ENCODE data around the gene FBN3.
A peak's percentile ranks its signal among the peaks of the same experiment; 100 is the strongest.
"Not testable (repeated sequence)": the region's sequence is repeated elsewhere in the genome, so short reads cannot be mapped to it uniquely, and the experiment has no call there.

The FBN3 gene

DNA sequence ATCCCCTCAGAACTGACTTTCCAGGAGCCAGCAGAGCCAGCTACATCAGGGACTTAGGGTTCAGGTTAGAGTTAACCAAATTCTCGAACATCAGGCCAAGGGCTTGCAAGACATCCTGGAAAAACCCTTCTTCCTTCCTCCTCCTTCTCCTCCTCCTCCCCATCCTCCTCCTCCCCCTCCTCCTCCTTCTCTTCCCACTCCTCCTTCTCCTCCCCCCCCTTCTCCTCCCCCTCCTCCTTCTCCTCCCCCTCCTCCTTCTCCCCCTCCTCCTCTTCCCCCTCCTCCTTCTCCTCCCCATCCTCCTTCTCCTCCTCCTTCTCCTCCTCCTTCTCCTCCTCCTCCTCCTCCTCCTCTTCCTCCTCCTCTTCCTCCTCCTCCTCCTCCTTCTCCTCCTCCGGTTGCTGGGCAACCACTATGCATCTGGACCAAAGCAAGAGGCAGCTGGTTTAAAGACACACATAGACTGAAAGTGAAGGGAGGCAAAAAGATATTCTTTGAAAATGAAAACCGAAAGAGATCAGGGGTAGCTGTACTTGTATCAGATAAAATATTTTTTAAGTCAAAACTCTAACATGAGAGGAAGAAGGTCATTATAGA, 102.7 kb downstream of the FBN3 start:
- DNase-seq = no peak

DNA sequence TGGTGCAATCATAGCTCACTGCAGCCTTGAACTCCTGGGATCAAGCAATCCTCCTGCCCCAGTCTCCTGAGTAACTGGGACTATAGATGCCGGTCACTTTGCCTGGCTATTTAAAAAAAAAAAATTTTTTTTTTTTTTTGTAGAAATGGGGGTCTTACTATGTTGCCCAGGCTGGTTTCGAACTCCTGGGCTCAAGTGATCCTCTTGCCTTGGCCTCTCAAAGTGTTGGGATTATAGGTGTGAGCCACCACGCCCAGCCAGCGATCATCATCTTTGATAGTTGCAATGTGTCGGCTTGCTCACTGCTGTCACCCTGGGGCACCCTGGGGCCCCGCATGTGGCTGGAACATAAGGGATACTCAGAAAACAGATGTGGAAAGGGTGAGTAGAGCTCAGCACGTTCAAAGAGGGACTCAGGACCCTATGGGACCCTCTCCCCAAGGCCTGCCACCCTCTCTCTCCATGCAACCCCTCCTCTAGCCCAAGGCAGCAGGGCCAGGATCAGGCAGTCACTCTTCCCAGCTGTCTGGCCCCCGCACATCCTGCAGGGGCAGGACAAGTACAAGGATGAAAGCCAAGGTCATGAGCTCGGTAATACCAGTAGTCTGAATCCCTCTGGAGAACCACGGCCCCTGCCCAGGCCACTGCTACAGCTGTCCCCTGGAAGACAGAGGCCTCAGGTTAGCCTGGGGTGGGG, 103.4 kb downstream of the FBN3 start:
- DNase-seq = no peak

DNA sequence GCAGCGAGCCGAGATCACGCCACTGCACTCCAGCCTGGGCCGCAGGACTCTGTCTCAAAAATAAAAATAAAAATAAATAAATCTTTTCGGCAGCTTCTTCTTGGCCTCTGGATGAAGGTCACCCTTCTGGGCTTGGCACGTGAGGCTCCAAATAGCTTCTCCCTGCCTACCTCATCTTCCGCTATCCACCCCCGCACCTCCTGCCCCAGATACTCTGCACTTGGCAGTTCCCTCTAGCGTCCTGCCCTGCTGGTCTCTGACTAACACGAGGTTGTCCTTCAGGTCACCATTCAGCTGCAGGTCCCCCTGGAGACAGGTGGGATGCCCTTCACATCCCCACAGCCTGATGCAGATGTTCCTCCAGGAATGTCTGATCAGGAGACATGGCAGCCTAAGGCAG, 105.4 kb downstream of the FBN3 start:
- no peak for DNase-seq

DNA sequence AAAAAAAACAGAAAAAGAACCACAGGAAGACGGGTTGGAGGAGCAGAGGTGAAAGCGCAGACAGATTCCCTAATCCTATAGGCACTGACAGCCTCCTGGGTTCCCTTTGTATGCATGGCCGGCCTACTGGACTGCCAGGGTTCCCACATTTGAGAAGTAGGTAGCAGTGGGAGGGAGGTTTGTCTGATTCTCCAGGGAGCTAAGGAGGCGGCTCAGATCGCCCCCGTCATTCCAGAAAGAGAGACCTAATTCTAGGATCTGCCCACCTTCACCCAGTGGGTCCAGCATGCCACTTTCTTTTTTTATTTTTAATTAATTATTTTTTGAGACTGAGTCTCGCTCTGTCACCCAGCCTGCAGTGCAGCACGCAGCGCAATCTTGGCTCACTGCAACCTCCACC, 106.5 kb downstream of the FBN3 start:
- DNase-seq = no peak

DNA sequence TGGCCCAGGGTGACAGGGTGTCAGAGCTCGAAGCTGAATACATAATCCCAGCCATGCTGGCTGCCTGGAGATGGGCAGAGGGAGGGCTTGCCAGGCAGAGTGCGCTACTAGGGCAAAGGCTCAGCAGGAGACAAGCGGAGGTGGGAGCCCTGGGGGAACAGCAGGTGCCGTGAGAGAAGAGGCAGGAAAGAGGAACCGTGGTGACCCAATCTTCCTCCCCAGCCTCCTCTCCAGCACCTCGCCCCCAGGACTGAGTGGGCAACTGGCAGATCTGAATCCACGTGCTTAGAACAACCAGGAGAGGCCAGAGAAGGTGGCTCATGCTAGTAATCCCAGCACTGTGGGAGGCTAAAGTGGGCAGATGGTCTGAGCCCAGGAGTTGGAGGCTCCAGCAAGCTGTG, 107.9 kb downstream of the FBN3 start:
- DNase-seq = peak; percentile 60

DNA sequence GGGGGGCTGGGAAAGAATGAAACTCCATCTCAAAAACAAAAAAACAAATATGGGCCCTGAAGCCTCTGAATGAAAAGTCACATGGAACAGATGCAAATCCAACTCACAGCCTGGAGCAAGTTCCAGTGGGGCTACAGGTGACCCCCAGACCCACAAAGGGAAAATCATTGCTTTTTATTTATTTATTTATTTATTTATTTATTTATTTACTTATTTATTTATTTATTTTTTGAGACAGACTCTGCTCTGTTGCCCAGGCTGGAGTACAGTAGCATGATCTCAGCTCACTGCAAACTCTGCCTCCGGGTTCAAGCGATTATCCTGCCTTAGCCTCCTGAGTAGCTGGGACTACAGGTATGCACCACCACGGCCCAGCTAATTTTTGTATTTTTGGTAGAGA, 110.2 kb downstream of the FBN3 start:
- DNase-seq = no peak

DNA sequence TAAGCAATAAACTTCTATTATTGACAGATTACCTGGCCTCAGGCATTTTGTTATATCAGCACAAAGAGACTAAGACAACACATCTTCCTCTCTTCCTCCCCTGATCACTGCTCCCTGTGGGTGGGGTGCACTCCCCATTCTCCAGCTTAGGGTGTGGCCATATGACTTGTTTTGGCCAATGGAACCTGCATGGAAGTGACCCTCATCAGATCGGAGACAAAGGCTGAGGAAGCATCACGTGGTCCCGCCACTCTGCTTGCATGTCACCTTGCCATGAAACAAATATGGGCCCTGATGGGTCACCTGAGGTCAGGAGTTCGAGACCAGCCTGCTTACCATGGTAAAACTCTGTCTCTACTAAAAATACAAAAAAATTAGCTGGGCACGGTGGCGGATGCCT, 110.6 kb downstream of the FBN3 start:
- no peak for DNase-seq

DNA sequence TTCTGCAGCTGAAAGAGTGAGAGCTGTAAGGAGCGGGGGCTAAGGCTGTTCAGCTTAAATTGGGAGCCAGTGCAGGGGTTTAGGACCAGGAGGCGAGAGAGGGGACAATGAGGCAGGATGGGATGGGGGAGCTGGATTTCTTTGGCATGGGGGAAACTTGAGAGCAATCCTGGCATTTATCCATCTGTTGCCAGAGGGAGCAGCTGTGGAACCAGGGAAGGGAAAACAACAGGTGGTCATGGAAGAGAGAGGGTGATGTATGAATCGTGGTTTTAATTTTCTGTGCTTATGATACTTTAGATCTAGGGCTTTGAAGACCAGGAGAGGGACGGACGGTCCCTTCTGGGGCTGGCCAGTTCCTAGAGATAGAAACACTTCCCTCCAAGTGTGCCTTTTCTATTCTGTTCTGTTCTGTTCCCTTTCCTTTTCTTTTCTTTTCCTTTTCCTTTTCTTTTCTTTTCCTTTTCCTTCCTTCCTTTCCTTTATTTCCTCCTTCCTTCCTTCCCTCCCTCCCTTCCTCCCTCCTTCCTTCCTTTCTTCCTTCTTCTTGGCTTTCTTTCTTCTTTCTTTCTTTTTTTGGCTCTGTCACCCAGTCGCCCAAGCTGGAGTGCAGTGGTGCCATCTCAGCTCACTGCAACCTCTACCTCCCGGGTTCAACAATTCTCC, 112.8 kb downstream of the FBN3 start:
- DNase-seq = peak; percentile 84

DNA sequence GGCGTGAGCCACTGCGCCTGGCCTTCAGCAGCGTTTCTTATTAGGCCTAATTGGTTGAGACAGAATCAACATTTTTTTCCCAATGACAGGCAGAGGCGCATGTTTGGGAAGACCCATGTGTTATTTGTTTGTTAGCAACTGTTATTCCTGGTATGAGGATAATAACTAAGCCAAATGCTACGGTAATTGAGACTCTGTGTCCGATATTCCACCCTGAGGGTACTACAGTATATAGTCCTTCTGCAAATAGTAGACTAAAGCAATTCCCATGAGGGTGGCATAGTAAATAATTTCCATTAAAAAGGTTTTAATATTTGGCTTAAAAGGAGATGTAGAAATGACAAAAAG, 115.2 kb downstream of the FBN3 start:
- DNase-seq = no peak

DNA sequence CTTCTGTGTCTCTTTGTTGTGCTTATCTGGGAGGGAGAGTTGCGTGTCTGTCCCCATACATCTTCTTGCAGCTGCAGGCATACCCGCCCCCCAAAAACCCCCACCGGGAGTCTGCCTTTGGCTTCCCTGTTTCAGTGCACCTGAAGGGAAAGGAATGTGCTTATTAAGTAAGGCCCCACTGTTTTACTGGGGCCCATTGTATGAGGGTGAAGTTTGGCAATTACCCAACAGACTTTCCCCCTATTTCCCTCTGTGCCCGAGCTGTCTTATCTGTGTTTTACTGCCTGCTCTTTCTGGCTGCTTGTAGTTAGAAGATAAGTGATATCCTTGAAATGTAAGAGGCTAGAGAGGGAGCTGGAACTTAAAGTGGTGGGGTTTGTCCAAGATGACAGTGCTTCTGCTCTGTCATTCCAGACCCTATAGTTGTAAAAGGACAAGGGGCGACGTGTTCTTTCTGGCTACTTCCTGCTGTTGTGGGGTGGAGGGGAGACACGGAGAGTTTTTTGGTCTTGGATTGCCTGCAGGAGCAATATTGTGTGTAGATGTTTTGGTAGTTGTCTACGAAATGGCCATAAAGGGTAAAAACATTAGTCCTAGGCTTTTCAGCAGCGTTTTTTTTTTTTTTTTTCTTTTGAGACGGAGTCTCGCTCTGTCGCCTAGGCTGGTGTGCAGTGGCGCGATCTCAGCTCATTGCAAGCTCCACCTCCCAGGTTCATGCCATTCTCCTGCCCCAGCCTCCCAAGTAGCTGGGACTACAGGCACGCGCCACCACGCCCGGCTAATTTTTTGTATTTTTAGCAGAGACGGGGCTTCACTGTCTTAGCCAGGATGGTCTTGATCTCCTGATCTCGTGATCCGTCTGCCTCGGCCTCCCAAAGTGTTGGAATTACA, 115.9 kb downstream of the FBN3 start:
- DNase-seq = not testable (repeated sequence)

DNA sequence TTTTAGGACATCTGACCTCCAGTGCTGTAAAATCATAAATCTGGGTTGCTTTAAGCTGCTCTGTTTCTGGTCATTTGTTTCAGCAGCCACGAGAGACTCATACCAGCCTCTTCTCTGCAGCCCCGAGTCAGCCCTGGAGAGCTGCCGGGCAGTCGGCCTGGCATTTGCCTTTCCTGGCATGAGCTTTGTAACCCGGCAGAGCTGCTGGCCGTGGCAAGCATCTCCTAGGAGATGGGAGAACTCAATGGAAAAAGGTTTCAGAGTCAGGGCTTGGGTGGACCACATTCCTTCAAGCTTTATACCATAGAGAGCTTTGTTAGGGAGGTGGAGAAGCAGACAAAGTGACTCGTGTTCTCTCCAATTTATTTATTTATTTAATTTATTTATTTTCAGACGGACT, 118.4 kb downstream of the FBN3 start:
- DNase-seq = no peak

DNA sequence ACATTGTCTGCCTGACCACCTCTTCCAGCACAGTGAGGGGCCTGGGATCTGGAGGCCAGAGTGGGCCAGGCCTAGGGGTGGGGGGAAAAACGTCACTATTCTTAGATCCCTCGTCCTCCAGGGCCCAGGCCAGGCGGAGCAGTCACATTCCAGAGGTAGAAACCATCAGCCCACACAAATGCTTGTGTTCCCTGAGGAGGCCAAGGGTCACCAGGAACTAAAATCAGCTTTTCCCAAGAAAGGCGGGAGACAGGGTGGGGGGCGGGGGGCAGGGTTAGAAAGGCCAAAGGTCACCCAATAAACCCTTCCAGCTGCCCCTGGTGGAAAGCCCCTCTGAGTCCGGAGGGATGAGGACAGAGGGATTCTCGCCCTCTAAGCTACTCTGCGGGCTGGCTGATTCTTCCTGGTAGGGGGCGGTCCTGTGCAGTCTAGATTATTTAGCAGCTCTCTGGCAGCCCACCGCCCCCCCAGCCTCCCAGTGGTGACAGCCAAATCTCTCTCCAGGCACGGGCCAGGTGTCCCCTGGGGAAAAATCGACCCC, 120.4 kb downstream of the FBN3 start:
- no peak for DNase-seq

DNA sequence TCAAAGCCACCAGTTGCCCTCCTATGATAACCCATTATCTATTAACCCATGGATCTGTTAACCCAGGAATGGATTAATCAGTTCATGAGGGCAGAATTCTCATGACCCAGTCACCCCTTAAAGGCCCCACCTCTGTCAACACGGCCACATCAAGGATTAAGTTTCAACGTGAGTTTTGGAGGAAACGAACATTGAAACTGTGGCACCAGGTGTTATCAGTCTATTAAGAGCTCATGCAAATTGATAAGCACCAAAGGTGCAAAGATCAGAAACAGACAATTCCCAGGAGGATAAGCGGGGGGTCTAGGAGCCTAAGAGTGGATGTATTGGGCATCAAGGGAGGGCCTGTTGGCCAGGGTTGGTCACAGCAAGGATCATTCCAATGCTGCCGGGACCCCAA, 124.1 kb downstream of the FBN3 start:
- DNase-seq = no peak

DNA sequence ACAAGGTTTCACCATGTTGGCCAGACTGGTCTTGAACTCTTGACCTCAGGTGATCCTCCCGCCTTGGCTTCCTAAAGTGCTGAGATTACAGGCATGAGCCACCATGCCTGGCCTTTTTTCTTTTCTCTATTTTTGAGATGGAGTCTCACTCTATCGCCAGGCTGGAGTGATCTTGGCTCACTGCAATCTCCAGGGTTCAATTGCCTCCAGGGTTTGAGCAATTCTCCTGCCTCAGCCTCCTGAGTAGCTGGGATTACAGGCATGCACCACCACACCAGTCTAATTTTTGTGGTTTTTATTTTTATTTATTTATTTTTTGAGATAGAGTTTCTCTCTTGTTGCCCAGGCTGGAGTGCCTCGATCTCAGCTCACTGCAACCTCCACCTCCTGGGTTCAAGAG, 125.1 kb downstream of the FBN3 start:
- DNase-seq = not testable (repeated sequence)

DNA sequence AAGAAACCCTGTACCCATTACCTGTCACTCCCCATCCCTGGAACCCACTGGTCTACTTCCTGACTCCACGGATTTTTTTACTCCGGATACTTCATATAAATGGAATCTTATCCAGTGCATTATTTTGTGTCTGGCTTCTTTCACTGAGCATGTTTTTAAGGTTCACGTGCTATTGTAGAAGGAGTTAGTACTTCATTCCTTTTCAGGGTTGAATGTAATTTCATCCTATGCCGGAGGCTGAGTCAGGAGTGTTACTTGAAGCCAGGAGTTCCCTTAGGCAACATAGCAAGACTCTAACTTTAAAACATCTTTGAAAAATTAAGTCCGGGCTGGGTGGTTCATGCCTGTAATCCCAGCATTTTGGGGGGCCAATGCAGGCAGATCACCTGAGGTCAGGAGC, 126.0 kb downstream of the FBN3 start:
- no peak for DNase-seq

DNA sequence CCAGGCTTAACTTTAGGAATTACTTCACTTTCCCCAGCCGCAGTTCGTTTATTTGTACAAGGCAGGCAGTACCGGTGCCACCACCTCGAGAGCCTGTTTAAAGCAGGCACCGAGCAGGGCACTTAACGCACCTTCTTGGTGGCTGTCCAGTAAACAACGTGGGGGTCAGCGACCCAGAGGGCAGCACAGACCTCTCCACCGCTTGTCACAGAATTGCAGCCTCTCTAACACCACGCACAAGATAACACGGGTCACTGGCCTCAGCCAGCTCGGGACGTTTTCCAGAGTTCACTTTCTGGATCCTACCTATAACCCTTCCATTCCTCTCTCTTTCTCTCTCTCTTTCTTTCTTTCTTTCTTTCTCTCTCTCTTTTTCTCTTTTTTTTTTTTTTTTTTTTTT, 127.1 kb downstream of the FBN3 start:
- DNase-seq = no peak

DNA sequence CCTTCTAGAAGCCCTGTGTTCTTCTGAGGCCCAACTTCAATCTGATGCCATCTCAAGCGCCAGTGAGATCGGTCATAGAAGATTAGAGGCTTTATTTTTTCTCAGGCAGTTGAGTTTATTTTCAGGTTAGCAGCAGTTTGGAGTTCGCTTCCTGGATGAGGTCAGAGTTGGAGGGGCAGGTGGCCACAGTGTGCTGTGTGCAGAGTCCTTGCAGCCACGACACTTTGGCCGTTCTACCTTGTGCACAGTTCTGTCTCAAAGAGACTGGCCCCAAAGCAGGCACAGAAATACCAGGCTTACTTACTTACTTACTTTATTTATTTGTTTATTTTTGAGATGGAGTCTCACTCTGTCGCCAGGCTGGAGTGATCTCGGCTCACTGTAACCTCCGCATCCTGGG, 128.0 kb downstream of the FBN3 start:
- no peak for DNase-seq

DNA sequence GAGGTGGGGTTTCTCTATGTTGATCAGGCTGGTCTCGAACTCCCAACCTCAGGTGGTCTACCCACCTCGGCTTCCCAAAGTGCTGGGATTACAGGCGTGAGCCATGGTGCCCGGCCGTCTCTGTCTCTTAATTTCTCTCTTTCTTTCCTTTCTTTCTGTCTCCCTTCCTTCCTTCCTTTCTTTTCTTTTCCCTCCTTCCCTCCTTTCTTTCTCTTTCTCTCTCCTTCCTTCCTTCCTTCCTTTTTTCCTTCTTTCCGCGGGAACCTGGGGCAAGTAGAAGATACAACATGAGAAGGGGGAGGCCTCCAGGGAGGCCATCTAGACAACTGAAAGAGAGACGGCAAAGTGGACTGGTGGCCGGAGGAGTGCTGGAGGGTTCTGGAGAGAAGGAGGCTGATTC, 128.7 kb downstream of the FBN3 start:
- no peak for DNase-seq

DNA sequence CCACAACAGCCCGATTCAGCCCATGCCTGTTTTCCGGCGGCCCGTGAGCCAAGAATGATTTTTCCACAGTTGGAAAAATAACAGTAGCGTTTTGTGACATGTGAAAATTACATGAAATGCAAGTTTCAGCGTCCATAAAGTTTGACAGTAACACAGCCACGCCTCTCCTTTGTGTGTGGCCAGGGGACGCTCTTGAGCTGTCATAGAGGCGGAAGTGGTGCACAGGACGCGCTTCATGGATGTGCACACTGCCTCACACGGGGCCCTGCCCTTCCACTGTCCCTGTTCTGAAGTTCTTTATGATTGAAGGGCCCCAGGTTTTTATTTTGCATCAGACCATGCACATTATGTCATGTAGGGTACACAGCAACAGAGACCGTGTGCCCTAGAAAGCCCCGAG, 131.6 kb downstream of the FBN3 start:
- DNase-seq = peak; percentile 38
